Endothelial cell of umbilical vein (primary cell): ENCODE results near the gene SMPX. TPM values are rescaled to one million over a fixed set of nuclear protein-coding genes. Genes with fewer than 3 reads are reported as not detected.

ENCODE experiments used
- Bru-seq: library from RNA; stranded (reverse); fragments of 400-500 nt; gene quantifications from one replicate; lab custom pipeline; 2021; lab: Mats Ljungman, UMichigan
- BruChase-seq, 2 experiments: library from RNA; stranded (reverse); fragments of 400-500 nt; gene quantifications; one replicate each; lab custom pipeline; 2021; lab: Mats Ljungman, UMichigan
- BruUV-seq: library from RNA; stranded (reverse); fragments of 400-500 nt; replicated peaks from 2 replicates; lab custom pipeline; 2021; lab: Mats Ljungman, UMichigan
- CTCF ChIA-PET: fragments of 300-600, 350-600 bp; sonication (Branson Sonifier 250); formaldehyde crosslinking; loops from one replicate; lab custom pipeline; 2021; ENCODE audit warnings: antibody characterized with exemption, inconsistent platforms; lab: Charles Lee
- POLR2A ChIA-PET: fragments of 300-600, 350-600 bp; sonication (Branson Sonifier 250); formaldehyde crosslinking; loops from one replicate; lab custom pipeline; 2021; ENCODE audit warnings: antibody characterized with exemption, inconsistent platforms; lab: Charles Lee
- DNase-seq: peaks from one replicate; pipeline ENCODE4 v3.0.0-alpha.2; 2011; ENCODE audit warnings: low read depth, low spot score
- FAIRE-seq: peaks from 2 replicates; lab custom pipeline; 2011; peaks lifted over from hg19 to GRCh38; lab: Jason Lieb, UNC
- H2AFZ ChIP-seq: 2 replicates; pipeline ENCODE4 v1.6.0; 2012; ENCODE audit warnings: low read depth, low read length, control low read depth, inconsistent platforms
- H3K27ac ChIP-seq: 2 replicates; pipeline ENCODE4 v1.5.1; 2011; ENCODE audit warnings: low read depth, mild to moderate bottlenecking, control low read depth, low read length, moderate library complexity; ENCODE audit not compliant: insufficient read depth
- H3K27me3 ChIP-seq, 2 experiments: 2 replicates each; pipeline versions ENCODE4 v1.6.0 to v1.6.1; 2011; ENCODE audit warnings: low read length in 2 of 2, mixed read lengths in 1 of 2; ENCODE audit not compliant: control insufficient read depth in 2 of 2, insufficient read depth in 2 of 2
- H3K36me3 ChIP-seq, 2 experiments: 2 replicates in 1 of 2; 3 replicates in 1 of 2; pipeline ENCODE4 v1.5.1; 2011; ENCODE audit warnings: low read length in 2 of 2, mild to moderate bottlenecking in 1 of 2, moderate library complexity in 1 of 2; ENCODE audit not compliant: control insufficient read depth in 2 of 2, insufficient read depth in 2 of 2; ENCODE audit errors: extremely low read depth in 1 of 2
- H3K4me1 ChIP-seq: 3 replicates; pipeline ENCODE4 v1.5.1; 2011; ENCODE audit warnings: mild to moderate bottlenecking, low read length; ENCODE audit not compliant: control insufficient read depth, insufficient read depth; ENCODE audit errors: extremely low read depth
- H3K4me2 ChIP-seq: 2 replicates; pipeline ENCODE4 v1.6.1; 2011; ENCODE audit warnings: low read length, control low read depth, mixed read lengths; ENCODE audit not compliant: insufficient read depth
- H3K4me3 ChIP-seq, 3 experiments: fragments of 200-600 bp in 1 of 3; sonication (generic), shearing (Covaris generic) in 1 of 3; replicated peaks in 1 of 3; 2 replicates each; pipeline ENCODE4 v1.5.1; 2011 to 2016; ENCODE audit warnings: control low read depth in 3 of 3, low read length in 3 of 3, mild to moderate bottlenecking in 2 of 3, inconsistent platforms in 1 of 3, low read depth in 1 of 3, moderate library complexity in 1 of 3; ENCODE audit not compliant: insufficient read depth in 1 of 3
- H3K79me2 ChIP-seq: 2 replicates; pipeline ENCODE4 v1.6.0; 2012; ENCODE audit warnings: low read length, inconsistent platforms; ENCODE audit not compliant: control insufficient read depth, insufficient read depth
- H3K9ac ChIP-seq: replicated peaks from 2 replicates; pipeline ENCODE3; 2011; ENCODE audit warnings: low read length, control low read depth; ENCODE audit not compliant: insufficient read depth; ENCODE audit errors: extremely low read depth
- H3K9me1 ChIP-seq: replicated peaks from 3 replicates; pipeline ENCODE4 v1.6.0; 2011; ENCODE audit warnings: mild to moderate bottlenecking, low read length; ENCODE audit not compliant: control insufficient read depth, insufficient read depth; ENCODE audit errors: extremely low read depth
- H3K9me3 ChIP-seq: replicated peaks from 2 replicates; pipeline ENCODE4 v1.5.1; 2012; ENCODE audit warnings: low read length, inconsistent platforms; ENCODE audit not compliant: control insufficient read depth, insufficient read depth
- H4K20me1 ChIP-seq: replicated peaks from 2 replicates; pipeline ENCODE3; 2011; ENCODE audit warnings: mild to moderate bottlenecking, low read length; ENCODE audit not compliant: control insufficient read depth, insufficient read depth; ENCODE audit errors: extremely low read depth
- EZH2 ChIP-seq: IDR thresholded peaks from 2 replicates; pipeline ENCODE4 v1.6.1; 2012; ENCODE audit warnings: borderline replicate concordance, low read depth, mild to moderate bottlenecking, moderate library complexity, low read length, inconsistent platforms; ENCODE audit not compliant: severe bottlenecking
- FOS ChIP-seq: IDR thresholded peaks from 2 replicates; pipeline ENCODE4 v1.6.1; 2011; ENCODE audit warnings: mild to moderate bottlenecking, low read length, moderate library complexity, borderline replicate concordance; ENCODE audit not compliant: insufficient read depth
- GATA2 ChIP-seq: IDR thresholded peaks from 2 replicates; pipeline ENCODE4 v1.7.0; 2011; ENCODE audit warnings: low read depth, mild to moderate bottlenecking, moderate library complexity, mixed read lengths, low read length; ENCODE audit not compliant: insufficient read length, insufficient read depth
- JUN ChIP-seq: IDR thresholded peaks from 2 replicates; pipeline ENCODE4 v1.6.1; 2011; ENCODE audit warnings: borderline replicate concordance, low read depth; ENCODE audit not compliant: insufficient read length, insufficient read depth
- POLR2A ChIP-seq: IDR thresholded peaks from 2 replicates; pipeline ENCODE4 v1.6.1; 2012; ENCODE audit warnings: low read depth, mild to moderate bottlenecking, control low read depth, low read length
- dilution Hi-C: fragments of 300-500 bp; cut with MboI; formaldehyde crosslinking; loops from one replicate; pipeline ENCODE4 v1.15.0; 2019; ENCODE audit warnings: low sequenced_read_pairs; ENCODE audit not compliant: extremely low pct_ligation_motif_present
- intact Hi-C: fragments of 100-400 bp; cut with micrococcal nuclease; formaldehyde crosslinking; loops from one replicate; pipeline ENCODE4 v1.10.0; 2022
- long read RNA-seq: library from polyadenylated mRNA; stranded (forward); transcript quantifications from one replicate; pipeline ENCODE4 v2.0.0, GENCODE V29; 2021
- polyA minus RNA-seq, 3 experiments: library from RNA; depleted of rRNA, polyadenylated mRNA; stranded (reverse); fragments of >200 nt; gene quantifications; 1 replicate in 1 of 3; 2 replicates in 2 of 3; pipeline ENCODE4 v1.2.3, GENCODE V29; 2011
- polyA plus RNA-seq, 4 experiments: library from polyadenylated mRNA; depleted of rRNA in 3 of 4; stranded (reverse) in 3 of 4; unstranded in 1 of 4; fragments of >200 nt; gene quantifications; 2 replicates each; pipeline versions ENCODE4 v1.2.1 to v1.2.3, GENCODE V29; 2011 to 2012; ENCODE audit warnings: missing spikeins in 1 of 4
- total RNA-seq: library from RNA; stranded (reverse); gene quantifications from 2 replicates; pipeline ENCODE4 v1.2.3, GENCODE V29; 2021

The SMPX gene
- total RNA-seq (not detected in 2 replicates), polyA plus RNA-seq (not detected in 2 replicates), polyA minus RNA-seq (not detected in 2 replicates), Bru-seq, nascent RNA (not detected), BruChase-seq, experiment 1, labeled RNA remaining after a 6-hour chase (not detected), BruChase-seq, experiment 2, labeled RNA remaining after a 2-hour chase (not detected)
- not detected in 2 replicates for polyA plus RNA-seq (2011; cell fraction: cytosol; rRNA removed)
- not detected in 2 replicates for polyA plus RNA-seq (2011; cell fraction: nucleus; rRNA removed)
- polyA plus RNA-seq (2012), result not detected in 2 replicates
- polyA minus RNA-seq (2011; cell fraction: cytosol; rRNA and poly(A)+ RNA removed), result not detected
- not detected in 2 replicates for polyA minus RNA-seq (2011; cell fraction: nucleus; rRNA and poly(A)+ RNA removed)
- long read RNA-seq, result 0 reads

GRCh38 chrX:21757960-21758359, at the start of gene SMPX:
Gene SMPX (minus strand): TSS chrX:21758116. CDS start chrX:21754290, 3,826 bp downstream.
- Histone ChIP-seq H3K9ac (no peak within 1 kb of the TSS), H3K36me3 (no peaks in the 10 kb centered on the region), H3K27me3 (no peaks in the 10 kb centered on the region), H3K9me3 (no peaks in the 10 kb centered on the region), H3K4me3 (no peak within 1 kb of the TSS), H3K4me1 (no peaks in the 10 kb centered on the region), H3K9me1 (no peaks in the 10 kb centered on the region), H3K4me2 (no peak within 1 kb of the TSS), H3K79me2 (no peaks in the 10 kb centered on the region), H4K20me1 (no peaks in the 10 kb centered on the region), H2AFZ (no peak within 1 kb of the TSS), H3K27ac (no peak within 1 kb of the TSS)
- POLR2A ChIA-PET, result no interaction called here
- DNase-seq (no peak), FAIRE-seq (no peak)
- intact Hi-C loops, result no loop called here
- dilution Hi-C loops, result no loop called here
- BruUV-seq, result no TSS peak
- no peak for TF ChIP-seq FOS
- TF ChIP-seq JUN, result no peak
- no peak for TF ChIP-seq EZH2
- no peak for TF ChIP-seq POLR2A
- CTCF ChIA-PET, result no interaction called here

- ChIA-PET CTCF (no interaction called here), POLR2A (no interaction called here)
- Histone ChIP-seq H3K27me3 (no peaks in the 10 kb centered on the region), H3K27ac (no peak overlapping the region), H3K4me3 (no peak overlapping the region), H3K9me3 (no peaks in the 10 kb centered on the region), H2AFZ (no peak overlapping the region), H3K36me3 (no peaks in the 10 kb centered on the region), H3K4me1 (no peaks in the 10 kb centered on the region), H3K79me2 (no peaks in the 10 kb centered on the region), H3K4me2 (no peak overlapping the region), H4K20me1 (no peaks in the 10 kb centered on the region), H3K9ac (no peak overlapping the region), H3K9me1 (no peaks in the 10 kb centered on the region)
- DNase-seq (no peak), FAIRE-seq (no peak)
- BruUV-seq, result no TSS peak
- TF ChIP-seq JUN (peak; percentile 21), FOS (no peak), GATA2 (no peak)
- dilution Hi-C loops (no loop called here), intact Hi-C loops (no loop called here)
Measured at GRCh38 chrX:21806691-21807090, 48.8 kb upstream of the SMPX start.
